Activated B cell treated with CpG ODN at 0.5 μM for 24 hours (primary cell): ENCODE results near the gene FOXD2. TPM values are rescaled to one million over a fixed set of nuclear protein-coding genes. Genes with fewer than 3 reads are reported as not detected.

Experiments
- ATAC-seq: fragments of 200-7000 bp; cut with Tn5 transposase; one replicate; pipeline ENCODE4 v1.10.0; 2021; ENCODE audit warnings: low read depth, mild to moderate bottlenecking, moderate library complexity
- CTCF ChIA-PET: fragments of 350-600 bp; sonication (Branson Sonifier 250); formaldehyde crosslinking; loops from one replicate; lab custom pipeline; 2021; ENCODE audit warnings: antibody characterized with exemption; lab: Charles Lee
- POLR2A ChIA-PET: fragments of 350-600 bp; sonication (Branson Sonifier 250); formaldehyde crosslinking; loops from one replicate; lab custom pipeline; 2021; ENCODE audit warnings: antibody characterized with exemption; lab: Charles Lee
- DNase-seq: peaks from one replicate; pipeline ENCODE4 v3.0.0; 2022
- H3K27ac Mint-ChIP-seq: one replicate; pipeline ENCODE4 v1.8.0; 2020; ENCODE audit warnings: mixed read lengths
- H3K27me3 Mint-ChIP-seq: one replicate; pipeline ENCODE4 v1.8.0; 2021; ENCODE audit warnings: mixed read lengths
- H3K36me3 Mint-ChIP-seq: one replicate; pipeline ENCODE4 v1.8.0; 2021; ENCODE audit warnings: low read depth, mixed read lengths
- H3K4me1 Mint-ChIP-seq: one replicate; pipeline ENCODE4 v1.8.0; 2021; ENCODE audit warnings: mixed read lengths
- H3K4me3 Mint-ChIP-seq: one replicate; pipeline ENCODE4 v1.8.0; 2020; ENCODE audit warnings: mild to moderate bottlenecking, mixed read lengths
- H3K9me3 Mint-ChIP-seq: one replicate; pipeline ENCODE4 v1.8.0; 2020; ENCODE audit warnings: mixed read lengths
- intact Hi-C: fragments of 100-400 bp; cut with micrococcal nuclease; formaldehyde crosslinking; loops from one replicate; pipeline ENCODE4 v1.15.1; 2024
- total RNA-seq: library from RNA; stranded (reverse); gene quantifications from 2 replicates; pipeline ENCODE4 v1.2.3, GENCODE V29; 2022
- TF ChIP-seq, protein P1 (sequence below): fragments of 200-600 bp; IDR thresholded peaks from one replicate; pipeline ENCODE4 v1.8.0; 2022; ENCODE audit warnings: antibody characterized with exemption, mild to moderate bottlenecking

Gene FOXD2
- total RNA-seq, 1 donor from 2014 or later: 0.20 TPM

DNA sequence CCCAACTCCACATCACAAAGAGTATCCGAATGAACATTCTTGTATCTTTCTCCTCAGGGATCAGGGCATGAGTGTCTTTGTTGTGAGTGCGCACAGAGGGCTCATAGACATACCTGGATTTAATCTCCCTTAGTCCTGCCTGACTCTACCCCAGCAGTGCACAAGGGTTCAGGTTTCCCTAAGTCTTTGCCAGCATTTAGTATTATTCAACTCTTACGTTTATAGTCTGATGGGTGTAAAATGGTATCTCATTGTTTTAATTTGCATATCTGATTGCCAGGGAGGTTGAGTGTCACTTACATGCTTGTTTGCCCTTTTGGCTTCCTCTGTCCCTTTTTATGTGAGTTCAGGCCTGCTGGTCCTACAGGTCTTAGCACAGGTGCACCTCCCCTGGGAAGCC is 49.5 kb downstream of the FOXD2 start:
- TF ChIP-seq, protein P1, sequence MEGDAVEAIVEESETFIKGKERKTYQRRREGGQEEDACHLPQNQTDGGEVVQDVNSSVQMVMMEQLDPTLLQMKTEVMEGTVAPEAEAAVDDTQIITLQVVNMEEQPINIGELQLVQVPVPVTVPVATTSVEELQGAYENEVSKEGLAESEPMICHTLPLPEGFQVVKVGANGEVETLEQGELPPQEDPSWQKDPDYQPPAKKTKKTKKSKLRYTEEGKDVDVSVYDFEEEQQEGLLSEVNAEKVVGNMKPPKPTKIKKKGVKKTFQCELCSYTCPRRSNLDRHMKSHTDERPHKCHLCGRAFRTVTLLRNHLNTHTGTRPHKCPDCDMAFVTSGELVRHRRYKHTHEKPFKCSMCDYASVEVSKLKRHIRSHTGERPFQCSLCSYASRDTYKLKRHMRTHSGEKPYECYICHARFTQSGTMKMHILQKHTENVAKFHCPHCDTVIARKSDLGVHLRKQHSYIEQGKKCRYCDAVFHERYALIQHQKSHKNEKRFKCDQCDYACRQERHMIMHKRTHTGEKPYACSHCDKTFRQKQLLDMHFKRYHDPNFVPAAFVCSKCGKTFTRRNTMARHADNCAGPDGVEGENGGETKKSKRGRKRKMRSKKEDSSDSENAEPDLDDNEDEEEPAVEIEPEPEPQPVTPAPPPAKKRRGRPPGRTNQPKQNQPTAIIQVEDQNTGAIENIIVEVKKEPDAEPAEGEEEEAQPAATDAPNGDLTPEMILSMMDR: no peak
- H3K27ac Mint-ChIP-seq: no peak overlapping the region
- H3K9me3 Mint-ChIP-seq: no peaks in the 10 kb centered on the region
- ChIA-PET POLR2A (no interaction called here), CTCF (no interaction called here)
- H3K4me1 Mint-ChIP-seq: no peaks in the 10 kb centered on the region
- H3K27me3 Mint-ChIP-seq: peaks cover 21% of the 10 kb centered on the region
- H3K4me3 Mint-ChIP-seq: no peak overlapping the region
- H3K36me3 Mint-ChIP-seq: no peaks in the 10 kb centered on the region
- ATAC-seq: no peak
- DNase-seq: no peak
- intact Hi-C loops: no loop called here

DNA sequence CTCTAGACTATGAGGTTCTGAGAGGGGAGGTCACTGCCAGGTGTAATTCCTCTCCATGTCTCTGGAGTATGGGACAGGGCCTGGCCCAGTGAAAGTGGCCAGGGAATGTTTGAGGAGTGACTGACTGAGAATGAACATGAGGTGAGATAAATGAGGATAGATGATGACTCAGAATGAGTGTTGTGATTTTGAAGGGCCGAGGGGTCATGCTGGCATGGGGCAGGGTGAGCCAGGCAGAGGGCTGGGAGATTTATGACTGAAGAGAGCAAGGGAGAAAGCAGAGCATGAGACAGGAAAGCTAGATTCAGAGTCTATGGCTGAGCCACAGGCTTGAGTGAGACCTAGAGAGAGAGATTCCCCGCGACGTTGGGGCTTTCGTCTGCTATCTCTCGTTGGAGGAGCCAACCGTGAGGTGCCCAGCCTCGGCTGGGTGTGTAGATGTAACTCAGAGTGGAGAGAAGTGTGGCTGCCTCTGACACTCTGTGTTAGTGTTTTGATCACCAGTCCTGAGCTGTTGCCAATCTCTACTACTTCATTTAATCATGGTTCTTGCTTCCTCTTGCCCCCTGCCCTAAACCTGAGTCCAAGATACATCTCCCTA is 50.1 kb downstream of the FOXD2 start:
- Mint-ChIP-seq H3K4me1 (no peaks in the 10 kb centered on the region), H3K27me3 (peaks cover 16% of the 10 kb centered on the region), H3K27ac (no peak overlapping the region), H3K36me3 (no peaks in the 10 kb centered on the region), H3K9me3 (no peaks in the 10 kb centered on the region), H3K4me3 (no peak overlapping the region)
- TF ChIP-seq, protein P1: no peak
- DNase-seq (no peak), ATAC-seq (no peak)
- intact Hi-C loops: no loop called here
- POLR2A ChIA-PET: no interaction called here
- CTCF ChIA-PET: no interaction called here

Other genes with a start within 250 kb of the FOXD2 start
- gene PDZK1IP1, start 248.0 kb upstream of the FOXD2 start, total RNA-seq: not detected in 2 replicates
- not detected in 2 replicates for gene TAL1, start 205.8 kb upstream of the FOXD2 start, total RNA-seq
- gene STIL, start 123.9 kb upstream of the FOXD2 start, total RNA-seq: 2.6 and 4.2 TPM in 2 replicates
- 97.1 and 98.1 TPM in 2 replicates for gene CMPK1, start 104.3 kb upstream of the FOXD2 start, total RNA-seq
- not detected in 2 replicates for gene FOXE3, start 21.8 kb upstream of the FOXD2 start, total RNA-seq